DOHH2 (cell line): ENCODE results near the gene MRM2.

Experiments used
- H3F3A ChIP-seq: fragments of 200-600 bp; sonication (generic), shearing (Covaris generic); 2 replicates; pipeline ENCODE4 v1.6.0; 2016; ENCODE audit warnings: antibody characterized with exemption, mild to moderate bottlenecking; ENCODE audit not compliant: control insufficient read depth, insufficient read depth
- H3K27ac ChIP-seq: fragments of 200-600 bp; sonication (generic); 2 replicates; pipeline ENCODE4 v1.5.1; 2014; ENCODE audit warnings: low read depth, mild to moderate bottlenecking, low read length, moderate library complexity
- H3K27me3 ChIP-seq: fragments of 200-600 bp; sonication (generic); 2 replicates; pipeline ENCODE4 v1.6.1; 2014; ENCODE audit warnings: mild to moderate bottlenecking, low read length, mixed read lengths; ENCODE audit not compliant: control insufficient read depth
- H3K36me3 ChIP-seq: fragments of 200-600 bp; sonication (generic); 2 replicates; pipeline ENCODE4 v1.6.1; 2014; ENCODE audit warnings: mild to moderate bottlenecking, low read length, moderate library complexity, mixed read lengths; ENCODE audit not compliant: control insufficient read depth
- H3K4me1 ChIP-seq: fragments of 200-600 bp; sonication (generic); 2 replicates; pipeline ENCODE4 v1.6.1; 2014; ENCODE audit warnings: mild to moderate bottlenecking, low read length, mixed read lengths; ENCODE audit not compliant: control insufficient read depth
- H3K4me2 ChIP-seq: fragments of 200-600 bp; sonication (generic); 2 replicates; pipeline ENCODE4 v1.6.0; 2014; ENCODE audit warnings: mild to moderate bottlenecking, low read length, moderate library complexity
- H3K4me3 ChIP-seq: fragments of 200-600 bp; sonication (generic); 2 replicates; pipeline ENCODE4 v1.5.1; 2014; ENCODE audit warnings: mild to moderate bottlenecking, low read length, mixed read lengths
- H3K79me2 ChIP-seq: fragments of 200-600 bp; sonication (generic); 2 replicates; pipeline ENCODE4 v1.6.1; 2014; ENCODE audit warnings: mild to moderate bottlenecking, low read length, mixed read lengths; ENCODE audit not compliant: control insufficient read depth
- H3K9me2 ChIP-seq: fragments of 200-600 bp; sonication (generic); replicated peaks from 2 replicates; pipeline ENCODE4 v1.6.1; 2014; ENCODE audit warnings: mild to moderate bottlenecking, low read length, mixed read lengths; ENCODE audit not compliant: control insufficient read depth
- H3K9me3 ChIP-seq: fragments of 200-600 bp; sonication (generic); 2 replicates; pipeline ENCODE4 v1.6.1; 2014; ENCODE audit warnings: antibody characterized with exemption, low read length, mixed read lengths; ENCODE audit not compliant: control insufficient read depth, insufficient read depth
- H4K20me1 ChIP-seq: fragments of 200-600 bp; sonication (generic); 2 replicates; pipeline ENCODE4 v1.6.0; 2014; ENCODE audit warnings: low read depth, mild to moderate bottlenecking, antibody characterized with exemption, low read length, moderate library complexity; ENCODE audit not compliant: control insufficient read depth, insufficient read depth
- CTCF ChIP-seq: fragments of 200-600 bp; sonication (generic); IDR thresholded peaks from one replicate; pipeline ENCODE4 v1.5.1; 2014; ENCODE audit warnings: antibody characterized with exemption, mild to moderate bottlenecking, low read depth, low read length; ENCODE audit not compliant: poor library complexity, severe bottlenecking
- EZH2phosphoT487 ChIP-seq: fragments of 200-600 bp; sonication (generic); IDR thresholded peaks from 2 replicates; pipeline ENCODE4 v1.6.1; 2017; ENCODE audit warnings: borderline replicate concordance, mild to moderate bottlenecking, antibody characterized with exemption, low read length, moderate library complexity, mixed read lengths

The MRM2 gene

GRCh38 chr7:2275101-2275500 lies 33.1 kb upstream of the MRM2 start:
- H3K9me2 ChIP-seq, result no peaks in the 10 kb centered on the region
- no peaks in the 10 kb centered on the region for H3K9me3 ChIP-seq
- H3K27ac ChIP-seq, result no peak overlapping the region
- H3K79me2 ChIP-seq, result peaks cover 4% of the 10 kb centered on the region
- H3K4me3 ChIP-seq, result no peak overlapping the region
- H3F3A ChIP-seq, result peaks cover 2% of the 10 kb centered on the region
- H3K27me3 ChIP-seq, result no peaks in the 10 kb centered on the region
- no peak for TF ChIP-seq EZH2phosphoT487
- TF ChIP-seq CTCF, result no peak
- H3K36me3 ChIP-seq, result peaks cover 20% of the 10 kb centered on the region; the same call in 1 of the 2 replicates
- H4K20me1 ChIP-seq, result no peaks in the 10 kb centered on the region
- no peak overlapping the region for H3K4me2 ChIP-seq
- no peaks in the 10 kb centered on the region for H3K4me1 ChIP-seq

- H3K9me2 ChIP-seq, result no peaks in the 10 kb centered on the region
- peaks cover 22% of the 10 kb centered on the region; the same call in 1 of the 2 replicates for H3K36me3 ChIP-seq
- H3K79me2 ChIP-seq, result peaks cover 4% of the 10 kb centered on the region
- no peak overlapping the region for H3K4me2 ChIP-seq
- no peak for TF ChIP-seq EZH2phosphoT487
- H3F3A ChIP-seq, result no peaks in the 10 kb centered on the region
- no peaks in the 10 kb centered on the region for H3K9me3 ChIP-seq
- H3K27me3 ChIP-seq, result no peaks in the 10 kb centered on the region
- no peak overlapping the region for H3K27ac ChIP-seq
- no peak overlapping the region for H3K4me3 ChIP-seq
- no peaks in the 10 kb centered on the region for H3K4me1 ChIP-seq
- peaks cover 1% of the 10 kb centered on the region; the same call in 1 of the 2 replicates for H4K20me1 ChIP-seq
Measured at GRCh38 chr7:2274666-2275065, 32.7 kb upstream of the MRM2 start.

- H3F3A ChIP-seq, result no peaks in the 10 kb centered on the region
- H3K4me3 ChIP-seq, result no peak overlapping the region
- H3K4me2 ChIP-seq, result no peak overlapping the region
- peaks cover 24% of the 10 kb centered on the region; the same call in 1 of the 2 replicates for H3K36me3 ChIP-seq
- H3K79me2 ChIP-seq, result no peaks in the 10 kb centered on the region
- no peak overlapping the region for H3K27ac ChIP-seq
- no peaks in the 10 kb centered on the region for H3K9me2 ChIP-seq
- peaks cover 3% of the 10 kb centered on the region; the same call in 1 of the 2 replicates for H4K20me1 ChIP-seq
- no peaks in the 10 kb centered on the region for H3K9me3 ChIP-seq
- no peaks in the 10 kb centered on the region for H3K27me3 ChIP-seq
- TF ChIP-seq CTCF (no peak), EZH2phosphoT487 (no peak)
- no peaks in the 10 kb centered on the region for H3K4me1 ChIP-seq
Measured at GRCh38 chr7:2273866-2274265, 31.9 kb upstream of the MRM2 start.

- H3K9me3 ChIP-seq, result no peaks in the 10 kb centered on the region
- TF ChIP-seq CTCF (no peak), EZH2phosphoT487 (no peak)
- no peak overlapping the region for H3K4me3 ChIP-seq
- no peaks in the 10 kb centered on the region for H3K9me2 ChIP-seq
- H3F3A ChIP-seq, result no peaks in the 10 kb centered on the region
- peaks cover 19% of the 10 kb centered on the region; the same call in 1 of the 2 replicates for H3K36me3 ChIP-seq
- peaks cover 3% of the 10 kb centered on the region; the same call in 1 of the 2 replicates for H4K20me1 ChIP-seq
- H3K79me2 ChIP-seq, result no peaks in the 10 kb centered on the region
- H3K27ac ChIP-seq, result no peak overlapping the region
- H3K27me3 ChIP-seq, result no peaks in the 10 kb centered on the region
- H3K4me2 ChIP-seq, result no peak overlapping the region
- H3K4me1 ChIP-seq, result no peaks in the 10 kb centered on the region
Measured at GRCh38 chr7:2272031-2272430, 30.0 kb upstream of the MRM2 start.
